Small intestine (tissue), 7 donors: ENCODE data around the gene COX17. TPM values are rescaled to one million over a fixed set of nuclear protein-coding genes. Genes with fewer than 3 reads are reported as not detected.

ENCODE experiments used
- DNase-seq, 2 donors: peaks; one replicate each; pipeline versions ENCODE4 v3.0.0 to v3.0.0-alpha.2; 2013
- FAIRE-seq: peaks from 2 replicates; lab custom pipeline; 2012; peaks lifted over from hg19 to GRCh38; lab: Jason Lieb, UNC
- H3K27ac ChIP-seq, 3 donors: one replicate each; pipeline ENCODE4 v1.5.1; 2013; ENCODE audit warnings: low read length in 2 of 3, mild to moderate bottlenecking in 2 of 3, control low read depth in 1 of 3, inconsistent platforms in 1 of 3, low read depth in 1 of 3, moderate library complexity in 1 of 3
- H3K27me3 ChIP-seq, 3 donors: one replicate each; pipeline ENCODE4 v1.6.1; 2013; ENCODE audit warnings: low read length in 3 of 3, inconsistent platforms in 1 of 3; ENCODE audit not compliant: control insufficient read depth in 3 of 3, insufficient read depth in 3 of 3
- H3K36me3 ChIP-seq, 3 donors: one replicate each; pipeline ENCODE4 v1.6.1; 2013; ENCODE audit warnings: low read length in 3 of 3, inconsistent platforms in 1 of 3, low read depth in 1 of 3, mild to moderate bottlenecking in 1 of 3, moderate library complexity in 1 of 3; ENCODE audit not compliant: control insufficient read depth in 3 of 3, insufficient read depth in 2 of 3
- H3K4me1 ChIP-seq, 3 donors: one replicate each; pipeline ENCODE4 v1.6.1; 2013; ENCODE audit warnings: low read length in 2 of 3, inconsistent platforms in 1 of 3, low read depth in 1 of 3, mild to moderate bottlenecking in 1 of 3, moderate library complexity in 1 of 3; ENCODE audit not compliant: control insufficient read depth in 3 of 3, insufficient read depth in 2 of 3
- H3K4me3 ChIP-seq, 3 donors: one replicate each; pipeline ENCODE4 v1.5.1; 2013; ENCODE audit warnings: low read length in 3 of 3, control low read depth in 1 of 3, inconsistent platforms in 1 of 3, low read depth in 1 of 3, mild to moderate bottlenecking in 1 of 3, moderate library complexity in 1 of 3
- H3K9me3 ChIP-seq, 2 donors: one replicate each; pipeline ENCODE4 v1.6.1; 2013; ENCODE audit warnings: low read depth in 1 of 2, low read length in 1 of 2; ENCODE audit not compliant: control insufficient read depth in 2 of 2, insufficient read depth in 1 of 2
- WGBS, 3 donors: extraction: QIAGEN DNeasy Blood & Tissue Kit; methylation state at CpG; one replicate each; pipeline ENCODE4 v1.1.7; 2013; 5-methylcytosine and 5-hydroxymethylcytosine counted together
- polyA plus RNA-seq, 4 donors: library from polyadenylated mRNA; stranded (reverse) in 3 of 4; unstranded in 1 of 4; fragments of 200-250 nt in 3 of 4; fragments of 120-200 nt in 1 of 4; gene quantifications; one replicate each; pipeline versions ENCODE4 v1.2.1 to v1.2.3, GENCODE V29; 2013
- donor health status: healthy with polysubstance abuse.
- donor health status: control.
- donor health status: control.
- donor health status: Bipolar disorder and iron deficiency.
- donor health status: healthy.

The COX17 gene
- polyA plus RNA-seq, 4 donors, result 65.8 to 313 (median 161) TPM

DNA sequence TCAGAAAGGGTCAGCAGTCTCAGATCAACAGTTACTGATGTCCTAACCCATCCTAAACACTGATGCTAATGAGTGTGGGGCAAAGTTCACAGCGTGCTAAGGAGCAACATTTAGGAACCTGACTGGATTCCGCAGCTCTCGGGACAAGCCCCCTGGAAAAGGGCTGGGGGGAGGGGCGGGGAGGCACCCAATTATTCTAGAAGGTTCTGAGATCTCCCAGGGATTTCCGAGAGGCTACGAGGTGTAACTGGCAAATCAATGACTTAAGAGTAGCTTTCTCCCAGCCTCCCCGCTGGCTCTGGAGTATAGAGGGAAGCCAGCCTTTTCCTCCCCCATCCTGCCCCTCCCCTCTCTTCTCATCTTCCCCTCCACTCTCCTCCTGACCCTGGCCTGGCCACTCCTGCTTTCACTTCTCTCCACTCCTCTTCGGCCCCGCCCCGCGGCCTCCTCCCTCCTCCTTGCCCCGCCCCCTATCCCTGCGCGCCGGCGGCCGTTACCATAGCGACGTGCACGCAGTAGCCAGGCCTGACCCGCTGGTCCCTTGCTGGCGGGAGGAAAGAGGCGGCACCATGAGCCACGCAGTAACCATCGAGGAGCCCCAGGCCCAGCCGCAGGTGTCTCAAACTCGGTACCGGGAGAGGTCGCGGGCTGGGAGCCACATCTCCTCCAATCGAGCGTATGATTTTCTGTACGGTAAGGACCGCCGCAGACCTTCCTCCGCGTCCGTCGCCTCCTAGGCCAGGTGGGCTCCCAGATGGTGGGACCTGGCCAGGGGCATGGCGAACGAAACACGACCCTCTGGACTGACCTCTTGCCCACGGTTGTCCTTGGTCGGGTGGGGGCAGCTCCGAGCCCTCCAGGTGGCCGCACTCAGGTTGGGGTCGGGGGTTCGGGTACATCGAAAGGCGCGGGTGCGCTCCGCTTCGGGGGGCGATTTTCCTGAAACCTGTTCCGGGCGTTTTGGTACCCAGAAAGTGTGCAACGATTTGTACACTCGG lies 25.6 kb upstream of the COX17 start, which contains the start of gene CFAP91:
Gene CFAP91 (plus strand): TSS at position 493 of the 998 bp plus-strand sequence. CDS start 77 bp downstream, at position 570.
- FAIRE-seq, result no peak
- peak within 1 kb of the TSS in 2 of 3 donors; percentile 32 to 52 for H3K4me3 ChIP-seq
- H3K9me3 ChIP-seq, result no peaks in the 10 kb centered on the region
- no peaks in the 10 kb centered on the region for H3K27me3 ChIP-seq
- peak; percentile 94 to 96 for DNase-seq
- no peaks in the 10 kb centered on the region for H3K36me3 ChIP-seq
- H3K4me1 ChIP-seq, result peaks cover 2 to 14% (median 3%) of the 10 kb centered on the region in 3 donors
- WGBS, 3 donors, result 4 to 7% (median 5%) methylated on average over 58 to 59 of the region's 59 CpGs
- H3K27ac ChIP-seq, result no peak within 1 kb of the TSS

DNA sequence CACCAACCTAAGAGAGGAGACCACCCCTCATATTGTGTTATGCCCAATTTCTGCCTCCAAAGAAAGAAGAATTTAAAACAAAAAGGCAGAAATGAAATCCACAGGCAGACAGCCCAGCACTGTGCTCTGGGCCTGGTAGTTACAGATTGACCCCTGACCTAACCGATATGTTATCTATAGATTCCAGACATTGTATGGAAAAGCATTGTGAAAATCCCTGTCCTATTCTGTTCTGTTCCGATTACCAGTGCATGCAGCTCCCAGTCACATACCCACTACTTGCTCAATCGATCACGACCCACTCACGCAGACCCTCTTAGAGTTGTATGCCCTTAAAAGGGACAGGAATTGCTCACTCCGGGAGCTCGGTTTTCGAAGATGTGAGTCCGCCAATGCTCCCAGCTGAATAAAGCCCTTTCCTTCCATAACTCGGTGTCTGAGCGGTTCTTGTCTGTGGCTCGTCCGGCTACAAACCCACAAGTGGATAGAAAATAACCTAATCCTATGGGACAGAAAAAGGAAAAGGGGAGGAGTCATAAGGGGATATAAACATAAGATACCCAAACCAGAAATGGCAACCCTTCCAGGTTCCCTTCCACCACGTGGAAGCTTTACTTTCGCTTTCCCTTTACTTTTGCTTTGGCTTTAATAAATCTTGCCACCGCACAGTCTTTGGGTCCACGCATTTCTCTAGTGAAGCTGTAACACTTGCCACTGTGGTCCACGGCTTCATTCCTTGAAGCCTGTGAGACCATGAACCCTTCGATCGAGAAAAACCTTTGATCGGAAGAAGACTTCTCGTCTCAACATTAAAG lies 23.9 kb upstream of the COX17 start:
- DNase-seq (no peak), FAIRE-seq (no peak)
- H3K36me3 ChIP-seq, result no peaks in the 10 kb centered on the region
- no peaks in the 10 kb centered on the region for H3K27me3 ChIP-seq
- WGBS, 3 donors, result 87 to 89% (median 88%) methylated on average over 22 of the region's 22 CpGs
- H3K4me1 ChIP-seq, result peaks cover 2 to 14% (median 3%) of the 10 kb centered on the region in 3 donors
- no peak overlapping the region for H3K27ac ChIP-seq
- H3K4me3 ChIP-seq, result no peak overlapping the region
- H3K9me3 ChIP-seq, result no peaks in the 10 kb centered on the region

DNA sequence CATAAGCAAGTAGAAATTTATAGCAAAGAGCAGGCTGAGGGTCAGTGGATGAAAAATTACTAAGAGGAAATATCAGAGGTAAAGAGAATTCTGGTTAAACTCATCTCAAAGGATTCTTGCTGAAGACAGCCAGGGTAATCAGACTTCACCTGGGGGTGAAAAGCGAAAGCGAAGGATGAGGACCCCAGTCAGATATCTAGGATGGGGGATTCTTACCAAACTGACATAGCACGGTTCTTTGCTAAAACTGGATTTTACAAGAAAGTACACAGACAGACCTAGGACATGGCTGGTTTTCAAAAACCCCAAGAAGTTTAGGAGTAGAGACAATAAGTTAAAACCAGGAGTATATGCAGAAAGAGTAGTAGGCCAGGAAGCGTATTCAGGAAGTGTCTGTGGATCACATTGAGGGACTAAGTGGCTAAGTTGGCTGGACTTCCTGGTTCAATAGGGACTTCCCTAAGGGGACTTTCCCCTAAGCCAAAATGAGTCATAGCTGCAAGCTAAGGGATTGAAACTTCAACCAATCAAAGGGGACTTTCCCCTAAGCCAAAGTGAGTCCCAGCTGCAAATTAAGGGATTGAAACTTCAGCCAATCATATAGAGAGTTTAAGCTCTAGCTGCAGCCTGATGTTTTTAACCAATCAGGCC lies 23.2 kb upstream of the COX17 start:
- FAIRE-seq, result no peak
- H3K4me3 ChIP-seq, result no peak overlapping the region
- peak overlapping the region in 1 of 3 donors; percentile 26 for H3K27ac ChIP-seq
- peak; percentile 35 to 80 for DNase-seq
- H3K9me3 ChIP-seq, result no peaks in the 10 kb centered on the region
- WGBS, 3 donors, result 77 to 87% (median 78%) methylated on average over 4 of the region's 4 CpGs
- H3K27me3 ChIP-seq, result no peaks in the 10 kb centered on the region
- peaks cover 2 to 14% (median 3%) of the 10 kb centered on the region in 3 donors for H3K4me1 ChIP-seq
- H3K36me3 ChIP-seq, result no peaks in the 10 kb centered on the region

DNA sequence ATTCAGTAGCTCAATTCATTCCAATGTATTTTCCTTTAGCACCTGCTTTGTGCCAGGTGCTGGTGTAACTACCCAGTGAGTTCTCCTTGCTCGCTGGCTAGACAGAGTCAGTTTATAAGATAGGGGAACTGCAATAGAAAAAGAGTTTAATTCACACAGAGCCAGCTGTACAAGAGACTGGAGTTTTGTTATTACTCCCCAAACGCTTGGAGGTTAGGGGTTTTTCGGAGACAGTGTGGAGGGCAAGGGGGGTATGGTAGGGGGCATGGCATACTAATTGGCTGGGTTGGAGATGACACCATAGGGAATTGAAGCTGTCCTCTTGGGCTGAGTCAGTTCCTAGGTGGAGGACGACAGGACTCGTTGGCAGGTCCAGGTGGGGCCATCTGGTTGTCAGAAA lies 20.2 kb upstream of the COX17 start:
- Histone ChIP-seq H3K4me3 (no peak overlapping the region), H3K9me3 (no peaks in the 10 kb centered on the region), H3K36me3 (no peaks in the 10 kb centered on the region), H3K27ac (no peak overlapping the region), H3K4me1 (peaks cover under 1 to 2% (median 2%) of the 10 kb centered on the region in 3 donors), H3K27me3 (no peaks in the 10 kb centered on the region)
- no peak for DNase-seq
- FAIRE-seq, result no peak
- WGBS, 3 donors, result 66 to 79% (median 76%) methylated on average over 5 of the region's 5 CpGs

DNA sequence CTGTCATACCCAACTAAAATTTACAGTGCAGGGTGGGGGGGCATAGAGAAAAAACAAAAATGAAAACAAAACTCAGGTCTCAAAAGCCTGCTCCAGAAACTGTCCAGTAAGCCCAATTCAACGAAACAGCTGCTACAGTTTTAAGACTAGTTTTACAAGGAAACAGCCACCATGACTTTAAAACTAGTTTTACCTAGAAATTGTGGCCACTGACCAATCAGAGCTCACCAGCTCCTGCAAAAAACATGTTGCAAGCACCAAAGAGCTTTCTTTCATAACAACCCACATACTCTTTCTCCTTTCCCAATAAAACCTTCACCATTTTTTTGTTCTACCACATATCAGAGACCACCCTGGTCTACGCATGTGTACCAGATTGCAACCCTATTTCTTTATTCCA lies 18.3 kb upstream of the COX17 start:
- no peak overlapping the region for H3K27ac ChIP-seq
- H3K27me3 ChIP-seq, result no peaks in the 10 kb centered on the region
- H3K36me3 ChIP-seq, result no peaks in the 10 kb centered on the region
- FAIRE-seq (no peak), DNase-seq (no peak)
- 90 to 91% (median 90%) methylated on average over 2 of the region's 2 CpGs for WGBS, 3 donors
- H3K4me1 ChIP-seq, result no peaks in the 10 kb centered on the region
- H3K4me3 ChIP-seq, result no peak overlapping the region
- no peaks in the 10 kb centered on the region for H3K9me3 ChIP-seq

DNA sequence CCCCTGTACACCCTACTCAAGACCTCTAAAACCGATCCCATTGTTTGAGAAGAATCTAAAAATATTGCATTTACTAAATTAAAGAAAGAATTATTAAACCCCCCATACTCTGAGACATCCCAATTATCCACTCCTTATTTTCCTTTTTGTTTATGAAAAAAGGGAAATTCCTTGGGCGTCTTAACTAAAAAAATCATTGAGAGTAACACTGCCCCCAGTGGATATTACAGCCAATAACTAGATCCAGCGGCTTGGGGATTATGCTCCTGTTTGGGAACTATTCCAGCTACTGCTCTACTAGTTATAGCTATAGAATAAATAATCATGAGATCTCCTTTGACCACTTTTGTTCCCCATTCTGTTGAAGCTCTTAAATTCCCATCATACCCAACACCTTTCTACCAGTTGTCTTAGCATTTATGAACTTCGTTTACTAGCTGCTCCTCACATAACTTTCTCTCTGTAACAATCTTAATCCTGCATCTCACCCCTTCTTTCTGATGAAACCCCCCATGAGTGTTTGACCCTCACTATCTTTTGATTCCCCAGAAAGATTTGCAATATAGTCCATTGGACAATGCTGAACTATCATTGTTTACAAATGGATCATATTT lies 12.9 kb upstream of the COX17 start:
- WGBS, 3 donors, result 48 to 51% (median 50%) methylated on average over 4 of the region's 4 CpGs
- Histone ChIP-seq H3K27ac (no peak overlapping the region), H3K4me3 (no peak overlapping the region), H3K9me3 (no peaks in the 10 kb centered on the region), H3K4me1 (no peaks in the 10 kb centered on the region), H3K27me3 (no peaks in the 10 kb centered on the region), H3K36me3 (no peaks in the 10 kb centered on the region)
- peak in 1 of 2 donors; percentile 37 for DNase-seq
- FAIRE-seq, result no peak

DNA sequence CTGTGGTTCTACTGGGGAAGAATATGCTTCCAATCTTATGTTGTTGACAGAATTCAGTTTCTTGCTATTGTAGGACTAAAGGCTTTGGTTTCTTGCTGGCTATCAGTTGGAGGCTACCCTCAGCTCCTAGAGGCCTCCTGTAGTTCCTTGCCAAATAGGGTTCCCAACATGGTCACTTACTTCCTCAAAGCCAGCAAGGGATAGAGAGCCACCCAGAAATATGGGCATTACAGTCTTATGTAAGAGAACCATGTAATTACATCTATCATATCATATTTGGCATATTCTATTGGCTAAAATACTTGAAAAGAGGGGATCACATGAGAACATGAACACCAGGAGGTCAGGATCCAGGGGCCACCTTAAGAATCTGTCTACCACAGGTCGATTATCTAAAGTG lies 6.2 kb upstream of the COX17 start:
- DNase-seq, result no peak
- no peak for FAIRE-seq

More for the DNA sequence above, 6.2 kb upstream of the COX17 start:
- WGBS, 3 donors, result 10 to 55% (median 18%) methylated on average over 1 of the region's 1 CpG
- no peaks in the 10 kb centered on the region for H3K27me3 ChIP-seq
- no peaks in the 10 kb centered on the region for H3K36me3 ChIP-seq
- H3K27ac ChIP-seq, result no peak overlapping the region
- H3K4me3 ChIP-seq, result no peak overlapping the region
- H3K9me3 ChIP-seq, result no peaks in the 10 kb centered on the region
- no peaks in the 10 kb centered on the region for H3K4me1 ChIP-seq
